GM18505 (cell line): ENCODE data around the gene TNS1.

Experiments
- ATAC-seq: cut with Tn5 transposase; IDR thresholded peaks from one replicate; pipeline ENCODE4 v1.9.1; 2021; ENCODE audit not compliant: unreplicated experiment
- POLR2A ChIP-seq: IDR thresholded peaks from 4 replicates; pipeline ENCODE4 v1.6.1; 2011; ENCODE audit warnings: borderline replicate concordance; ENCODE audit not compliant: insufficient read depth, insufficient read length; ENCODE audit errors: extremely low read depth

The TNS1 gene

DNA sequence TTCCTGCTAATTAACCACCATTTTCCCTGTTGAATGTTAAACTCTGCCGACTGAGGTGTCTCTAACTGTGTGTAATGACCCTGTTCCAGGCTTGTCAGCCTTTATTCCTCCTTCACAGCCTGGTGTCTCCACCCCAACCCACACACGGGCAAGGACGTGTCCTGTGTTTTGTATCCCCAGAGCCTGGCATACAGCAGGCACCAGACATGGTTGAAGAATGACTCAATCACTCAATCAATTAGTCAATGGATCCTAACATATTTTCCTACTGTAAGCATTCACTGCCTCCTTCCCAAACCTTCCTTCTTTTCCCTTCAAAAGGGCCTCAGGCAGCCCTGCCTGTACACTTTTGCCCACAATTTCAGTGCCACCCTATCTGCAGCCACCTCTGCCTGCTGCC, 2.7 kb upstream of the TNS1 start:
- ATAC-seq, result no peak

DNA sequence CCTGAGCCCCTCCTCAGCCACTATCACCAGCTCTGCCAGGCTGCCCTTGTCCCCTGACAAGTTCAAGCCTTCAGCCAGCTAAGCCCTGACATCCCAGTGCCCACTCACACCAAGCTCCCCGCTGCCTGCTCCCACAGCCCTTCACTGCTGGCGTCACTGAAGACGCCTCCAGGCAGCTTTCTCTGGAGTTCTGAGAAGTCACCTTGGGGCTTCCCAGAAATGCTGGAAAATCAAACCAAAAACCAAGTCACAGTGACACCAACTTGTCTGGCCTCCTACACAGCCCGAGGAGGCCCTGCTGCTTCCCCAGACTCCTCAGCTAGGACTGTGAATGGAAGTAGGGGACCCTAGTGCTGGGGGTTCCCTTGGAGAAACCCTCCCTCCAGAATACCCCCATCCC, 2.2 kb upstream of the TNS1 start:
- TF ChIP-seq POLR2A, result no peak
- ATAC-seq, result no peak

More for the DNA sequence above, 2.7 kb upstream of the TNS1 start:
- TF ChIP-seq POLR2A, result no peak

DNA sequence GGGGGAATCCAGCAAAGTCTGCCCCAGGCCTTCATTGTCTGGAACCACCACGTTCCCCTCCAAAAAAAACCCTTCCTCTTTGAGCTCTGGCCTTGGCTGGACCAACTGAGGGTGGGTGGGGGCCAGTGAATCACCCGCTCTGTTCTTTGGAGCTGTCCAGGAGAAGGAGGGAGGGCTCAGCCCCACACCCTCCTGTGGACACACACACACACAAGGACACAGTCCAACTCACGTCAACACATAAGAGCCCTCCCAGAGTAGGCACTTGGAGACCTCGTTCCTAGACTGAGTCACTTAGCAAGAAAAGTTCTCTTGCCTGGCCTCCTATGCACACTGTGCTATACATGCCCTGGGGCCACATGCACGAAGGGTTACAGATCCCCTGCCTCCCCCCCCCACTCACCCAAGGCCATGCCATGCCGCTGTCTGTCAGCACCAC, 1.2 kb upstream of the TNS1 start:
- no peak for ATAC-seq

DNA sequence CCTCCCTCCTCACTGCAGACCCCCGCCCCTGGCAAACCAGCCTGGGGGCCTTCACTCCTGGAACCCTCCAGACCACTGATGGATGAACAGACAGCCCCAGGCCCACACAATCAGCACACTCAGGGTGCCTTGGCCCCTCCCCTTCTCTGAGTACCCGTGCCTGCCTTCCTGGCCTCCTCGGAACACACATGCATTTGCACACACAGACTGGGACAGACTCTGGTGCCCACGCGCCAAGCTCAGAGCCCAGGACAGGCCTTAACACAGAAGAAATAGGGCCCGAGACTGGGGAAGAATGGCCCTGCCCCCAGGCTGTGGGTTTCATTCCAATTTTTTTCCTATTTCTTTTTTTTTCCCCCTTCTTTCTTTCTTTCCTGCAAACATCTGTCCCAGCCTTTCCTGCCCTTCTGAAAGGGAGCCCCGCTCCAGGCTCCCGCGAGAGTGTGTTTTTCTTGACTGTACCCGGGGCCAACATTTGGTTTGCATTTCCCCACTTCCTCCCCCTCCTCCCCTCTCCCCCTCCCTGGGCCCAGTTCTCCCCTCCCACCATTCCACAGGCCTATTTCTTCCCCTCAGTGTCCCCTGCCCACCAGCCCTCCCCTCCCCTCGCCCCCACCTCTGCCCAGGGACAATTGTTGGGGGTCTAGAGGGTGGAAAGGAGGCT, 618 bp upstream of the TNS1 start:
- TF ChIP-seq POLR2A, result no peak
- no peak for ATAC-seq

More for the DNA sequence above, 1.2 kb upstream of the TNS1 start:
- TF ChIP-seq POLR2A, result no peak

DNA sequence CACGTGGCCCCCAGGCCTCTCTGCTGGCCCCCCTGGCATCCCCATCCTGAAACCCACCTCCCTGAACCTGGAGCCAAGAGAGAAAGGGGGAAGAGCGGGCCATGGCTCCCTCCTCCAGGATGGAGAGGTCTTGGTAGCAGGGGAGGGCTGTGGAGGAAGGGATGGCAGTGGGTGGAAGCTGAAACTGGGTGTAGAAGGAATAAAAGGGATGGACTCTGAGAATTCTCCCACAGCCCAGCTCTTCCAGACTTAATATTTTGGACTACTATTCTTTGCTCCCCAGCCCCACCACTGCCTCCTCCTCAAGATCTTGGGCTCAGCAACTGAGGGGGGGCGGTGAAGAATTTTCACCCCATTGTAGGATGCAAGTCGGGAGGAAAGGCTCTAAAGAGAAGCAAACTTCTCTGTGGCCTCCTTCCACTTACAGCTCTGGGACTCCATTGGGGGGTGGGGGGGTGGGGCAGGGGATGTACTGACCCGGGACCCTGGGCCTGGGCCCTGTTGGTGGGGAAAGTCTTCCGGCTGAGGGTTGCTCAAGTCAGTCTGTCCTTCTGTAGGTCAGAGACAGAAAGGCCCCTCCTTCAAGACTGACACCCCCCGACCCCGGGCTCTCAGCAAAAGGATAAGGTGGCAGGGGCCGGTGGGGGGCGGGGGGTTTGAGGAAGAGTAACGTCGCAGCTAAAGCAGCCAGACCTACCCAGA, 501 bp downstream of the TNS1 start:
- no peak for TF ChIP-seq POLR2A
- ATAC-seq, result no peak

DNA sequence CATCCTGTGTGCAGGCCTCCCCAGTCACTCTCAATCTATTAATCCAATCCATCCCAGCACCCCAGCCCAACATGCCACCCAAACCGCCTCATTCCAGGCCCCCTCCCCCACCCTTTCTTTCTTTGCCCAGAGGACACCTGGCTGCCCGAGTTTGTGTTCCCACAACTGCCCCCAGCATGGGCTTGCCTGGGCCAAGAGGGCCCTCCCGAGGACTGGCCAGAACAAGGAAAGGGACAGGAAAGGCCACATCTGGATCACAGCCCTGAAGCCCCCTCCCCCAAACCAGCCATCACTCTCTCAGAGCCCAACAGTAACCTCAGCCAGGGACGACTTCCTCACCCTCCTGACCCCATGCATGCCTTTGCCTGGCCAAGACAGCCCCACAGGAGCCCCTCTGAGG, 1.2 kb downstream of the TNS1 start:
- no peak for TF ChIP-seq POLR2A
- no peak for ATAC-seq

DNA sequence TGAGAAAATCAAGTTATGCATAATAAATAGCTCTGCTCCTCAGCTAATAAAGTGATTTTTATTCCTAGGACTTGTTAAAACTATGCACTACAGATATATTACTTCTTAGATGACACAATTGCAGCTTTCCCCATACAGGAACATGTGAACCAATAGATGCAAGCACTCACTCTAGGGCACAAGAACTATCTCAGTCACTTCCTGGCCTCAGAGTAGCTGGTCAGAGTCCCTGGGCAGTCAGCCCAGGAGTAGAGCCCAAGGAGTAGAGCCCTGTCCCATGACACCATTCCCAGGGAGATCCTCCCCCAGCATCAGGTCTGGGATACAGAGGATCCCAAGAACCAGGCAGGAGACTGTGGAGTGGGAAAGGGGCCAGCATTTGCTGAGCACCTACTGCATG, 2.7 kb downstream of the TNS1 start:
- TF ChIP-seq POLR2A, result no peak
- ATAC-seq, result no peak

DNA sequence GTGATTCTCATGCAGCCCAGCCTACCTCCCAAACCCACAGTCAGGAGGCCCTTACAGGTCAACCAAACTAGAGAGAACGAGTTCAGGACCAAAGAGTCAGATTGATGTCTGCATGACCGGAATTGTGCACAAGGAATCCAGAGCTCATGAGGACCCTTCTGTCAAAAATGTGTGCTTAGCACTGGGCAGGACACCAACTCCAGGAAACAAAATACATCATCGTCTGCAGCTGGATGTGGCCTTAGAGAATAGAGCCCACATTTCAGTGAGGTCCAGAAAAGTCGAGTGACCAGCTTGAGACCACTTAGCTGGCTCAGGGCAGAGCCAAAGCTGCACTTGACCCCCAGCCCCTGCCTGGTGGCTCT, 3.2 kb downstream of the TNS1 start:
- no peak for TF ChIP-seq POLR2A

DNA sequence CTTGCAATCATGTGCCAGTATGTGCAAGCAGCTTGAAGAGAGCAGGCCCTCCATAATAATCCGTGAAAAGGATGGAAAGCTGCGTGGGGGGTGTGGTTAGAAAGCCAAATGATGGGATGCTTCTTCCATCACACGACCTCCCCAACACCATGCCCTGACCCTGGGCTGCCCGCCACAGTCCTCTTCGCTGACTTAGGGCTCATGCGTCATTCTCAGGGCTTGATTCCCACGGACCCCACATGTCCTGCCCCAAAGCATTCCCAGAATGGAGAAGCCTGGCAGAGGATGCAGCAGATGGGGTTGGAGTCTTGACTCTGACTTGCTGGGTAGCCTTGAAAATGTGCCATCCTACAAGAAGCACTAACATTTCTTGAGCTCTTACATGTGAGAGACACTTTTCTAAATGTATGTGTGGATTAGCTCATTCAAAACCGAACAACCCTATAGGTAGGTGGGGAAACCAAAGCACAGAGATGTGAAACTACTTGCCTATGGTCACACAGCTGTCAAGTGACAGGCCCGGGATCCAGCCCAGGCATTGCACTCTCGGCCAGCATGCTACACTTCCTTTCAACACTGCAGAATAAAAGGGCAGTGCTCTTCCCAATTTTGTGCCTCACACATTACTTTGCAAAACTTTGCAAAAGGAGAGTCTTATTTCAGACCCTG, 3.7 kb downstream of the TNS1 start:
- no peak for ATAC-seq
- TF ChIP-seq POLR2A, result no peak

More for the DNA sequence above, 3.2 kb downstream of the TNS1 start:
- ATAC-seq, result no peak

DNA sequence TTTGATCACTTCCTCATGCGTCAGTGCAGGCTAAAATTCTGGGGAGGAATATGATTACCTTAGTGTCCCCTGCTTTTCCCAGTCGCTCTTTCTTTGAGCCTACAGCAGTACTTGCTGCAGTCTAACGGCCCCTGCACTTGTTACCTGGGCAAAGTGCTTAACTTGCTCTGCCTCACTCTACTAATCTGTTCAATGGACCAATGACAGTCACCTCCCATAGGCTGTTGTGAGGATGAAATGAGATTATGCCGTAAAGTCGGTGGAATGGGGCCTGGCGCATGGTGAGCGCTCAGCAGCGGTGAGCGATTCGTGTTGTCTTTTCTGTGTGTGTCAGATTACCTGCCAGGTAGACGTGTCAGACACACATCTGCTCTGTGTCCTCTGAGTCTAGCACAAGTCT, 5.3 kb downstream of the TNS1 start:
- TF ChIP-seq POLR2A, result no peak
- ATAC-seq, result no peak

DNA sequence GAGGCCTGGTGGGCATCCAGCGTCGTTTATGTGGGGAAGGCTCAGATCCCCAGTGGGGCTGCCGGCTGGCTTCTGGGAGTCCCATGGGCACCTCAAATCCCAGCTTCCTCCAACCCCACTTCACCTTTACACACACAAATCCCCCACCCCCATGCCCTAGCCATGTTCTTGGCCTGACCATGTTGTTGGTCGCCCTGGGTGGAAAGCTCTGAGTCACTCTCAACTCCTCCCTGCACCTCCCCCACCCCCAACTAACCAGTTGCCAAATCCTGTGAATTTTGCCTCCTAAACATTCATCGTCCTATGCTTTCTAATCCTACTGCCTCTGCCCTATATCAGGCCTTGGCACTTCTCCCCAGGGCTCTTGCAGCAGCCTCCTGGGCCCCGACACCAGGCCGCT, 6.4 kb downstream of the TNS1 start:
- no peak for ATAC-seq
- TF ChIP-seq POLR2A, result no peak

DNA sequence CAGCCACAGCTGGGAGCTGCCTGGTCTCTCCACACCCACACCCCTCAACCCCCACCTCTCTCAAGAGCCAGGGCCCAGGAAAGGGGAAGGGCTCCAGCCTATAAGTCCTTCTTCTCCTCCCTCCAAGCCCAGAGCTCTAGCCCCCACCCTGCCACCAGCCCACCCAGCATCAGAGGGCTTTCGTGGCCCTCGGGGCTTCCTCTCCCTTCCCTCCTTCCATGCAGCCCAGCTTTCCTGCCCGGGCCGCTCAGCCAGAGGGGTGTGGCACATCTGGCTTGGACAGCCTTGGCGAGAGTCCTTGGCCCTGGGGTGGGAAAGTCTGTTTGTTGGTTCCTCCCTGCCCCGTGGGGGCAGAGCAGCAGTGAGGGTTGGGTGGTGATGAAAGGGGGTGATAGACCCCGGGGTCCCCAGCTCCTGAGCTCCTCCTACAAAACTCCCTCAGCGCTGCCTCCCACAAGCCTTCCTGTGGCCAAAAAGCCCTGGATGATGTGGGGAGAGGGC, 7.0 kb downstream of the TNS1 start:
- ATAC-seq, result no peak
- no peak for TF ChIP-seq POLR2A

DNA sequence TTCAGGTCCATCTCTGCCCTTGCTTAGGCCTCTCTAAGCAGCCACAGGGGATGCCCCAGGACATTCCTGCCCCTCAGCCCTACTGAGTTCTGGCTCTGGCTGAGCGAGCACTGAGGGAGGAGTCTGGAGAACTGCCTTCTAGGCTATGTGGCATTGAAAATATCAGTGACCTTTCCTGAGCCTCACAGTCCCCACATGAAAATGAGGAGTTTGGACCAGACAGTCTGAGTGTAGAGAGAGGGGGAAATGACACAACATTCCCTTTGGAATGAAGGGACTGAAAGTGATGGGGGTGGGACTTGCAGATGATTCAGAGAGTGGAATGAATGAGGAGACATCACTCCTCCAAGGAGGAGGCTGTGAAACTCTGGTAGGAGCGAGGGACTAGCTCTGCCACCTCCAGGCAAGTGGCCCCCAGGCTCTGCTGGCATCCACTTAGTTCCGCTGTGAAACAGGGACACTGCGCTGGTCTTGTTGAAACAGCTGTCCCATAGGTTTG, 8.0 kb downstream of the TNS1 start:
- TF ChIP-seq POLR2A, result no peak
- ATAC-seq, result no peak
